Spleen (tissue), 7 donors: ENCODE results near the gene DGKH.

ENCODE experiments used
- POLR2A ChIP-seq, 3 donors: fragments of 450-650 bp; IDR thresholded peaks; one replicate each; pipeline ENCODE4 v1.5.1; 2017; ENCODE audit warnings: antibody characterized with exemption in 3 of 3, mild to moderate bottlenecking in 1 of 3
- TF ChIP-seq, protein P1 (sequence below), 11 experiments: fragments of 200-600 bp in 7 of 11; fragments of 450-650 bp in 4 of 11; sonication (generic) in 4 of 11; IDR thresholded peaks in 8 of 11; conservative IDR thresholded peaks in 3 of 11; 1 replicate in 7 of 11; 2 replicates in 4 of 11; pipeline versions ENCODE4 v1.4.0 to v1.8.0; 2016 to 2021; ENCODE audit warnings: antibody characterized with exemption in 11 of 11, inconsistent platforms in 4 of 11, mild to moderate bottlenecking in 1 of 11
- donor health status: DM: no; HTN: no; CAD: no; lungs with moderate emphysema.
- donor health status: DM: no; HTN: no; CAD: no.
- donor health status: DM: no; HTN: no; CAD: no.

DNA sequence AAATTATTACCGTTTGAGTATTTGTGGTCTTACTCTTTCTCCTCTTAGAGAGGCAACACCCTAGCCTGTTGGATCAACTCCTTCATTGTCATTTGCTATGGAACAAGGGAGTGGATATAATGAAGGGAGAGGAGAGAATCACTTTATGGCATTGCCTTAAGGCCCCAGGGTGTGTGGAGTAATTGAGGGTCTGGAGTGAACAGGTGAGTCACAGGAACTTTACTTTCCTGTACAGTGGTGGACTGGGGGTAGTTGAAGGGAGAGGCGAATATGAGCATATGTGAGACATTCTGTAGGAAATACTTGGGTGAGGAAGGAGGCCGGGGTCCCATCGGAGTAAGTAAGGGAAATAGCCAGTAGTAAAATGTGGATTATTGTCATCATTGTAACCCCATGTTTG, 17.0 kb downstream of the DGKH start:
- no peak for TF ChIP-seq POLR2A (IDR thresholded peaks at IDR 0.05)
- TF ChIP-seq, protein P1, sequence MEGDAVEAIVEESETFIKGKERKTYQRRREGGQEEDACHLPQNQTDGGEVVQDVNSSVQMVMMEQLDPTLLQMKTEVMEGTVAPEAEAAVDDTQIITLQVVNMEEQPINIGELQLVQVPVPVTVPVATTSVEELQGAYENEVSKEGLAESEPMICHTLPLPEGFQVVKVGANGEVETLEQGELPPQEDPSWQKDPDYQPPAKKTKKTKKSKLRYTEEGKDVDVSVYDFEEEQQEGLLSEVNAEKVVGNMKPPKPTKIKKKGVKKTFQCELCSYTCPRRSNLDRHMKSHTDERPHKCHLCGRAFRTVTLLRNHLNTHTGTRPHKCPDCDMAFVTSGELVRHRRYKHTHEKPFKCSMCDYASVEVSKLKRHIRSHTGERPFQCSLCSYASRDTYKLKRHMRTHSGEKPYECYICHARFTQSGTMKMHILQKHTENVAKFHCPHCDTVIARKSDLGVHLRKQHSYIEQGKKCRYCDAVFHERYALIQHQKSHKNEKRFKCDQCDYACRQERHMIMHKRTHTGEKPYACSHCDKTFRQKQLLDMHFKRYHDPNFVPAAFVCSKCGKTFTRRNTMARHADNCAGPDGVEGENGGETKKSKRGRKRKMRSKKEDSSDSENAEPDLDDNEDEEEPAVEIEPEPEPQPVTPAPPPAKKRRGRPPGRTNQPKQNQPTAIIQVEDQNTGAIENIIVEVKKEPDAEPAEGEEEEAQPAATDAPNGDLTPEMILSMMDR (IDR thresholded peaks at IDR 0.05 in 8 of 11, conservative IDR thresholded peaks at IDR 0.05 in 3 of 11), result no peak
